Colonic mucosa (tissue), 4 donors: Measurements from ENCODE around the gene KLF1. TPM values are rescaled to one million over a fixed set of nuclear protein-coding genes. Genes with fewer than 3 reads are reported as not detected.
"Not testable (repeated sequence)": the region's sequence is repeated elsewhere in the genome, so short reads cannot be mapped to it uniquely, and the experiment has no call there.

Experiments
- DNase-seq: peaks from one replicate; pipeline ENCODE4 v3.0.0-alpha.2; 2020
- H3K27ac ChIP-seq: fragments of 200-600 bp; one replicate; pipeline ENCODE4 v1.8.0; 2021
- H3K27me3 ChIP-seq: fragments of 200-600 bp; one replicate; pipeline ENCODE4 v1.8.0; 2021
- H3K36me3 ChIP-seq: fragments of 200-600 bp; one replicate; pipeline ENCODE4 v1.8.0; 2021
- H3K4me1 ChIP-seq: fragments of 200-600 bp; one replicate; pipeline ENCODE4 v1.8.0; 2021; ENCODE audit warnings: mild to moderate bottlenecking
- H3K4me3 ChIP-seq: fragments of 200-600 bp; one replicate; pipeline ENCODE4 v1.8.0; 2021
- H3K9ac ChIP-seq, 2 donors: one replicate each; pipeline ENCODE4 v1.7.0; 2013; ENCODE audit warnings: control low read depth in 2 of 2, low read depth in 2 of 2, low read length in 2 of 2
- H3K9me3 ChIP-seq: fragments of 200-600 bp; one replicate; pipeline ENCODE4 v1.8.0; 2021
- CTCF ChIP-seq: fragments of 200-600 bp; IDR thresholded peaks from one replicate; pipeline ENCODE4 v1.8.0; 2022; ENCODE audit warnings: antibody characterized with exemption, mild to moderate bottlenecking
- intact Hi-C: fragments of 100-400 bp; cut with DNase I; formaldehyde crosslinking; loops from one replicate; pipeline ENCODE4 v1.14.1; 2022
- total RNA-seq, 2 donors: library from RNA; stranded (reverse); fragmentation: NEBNext Ultra II Directional in 1 of 2; extraction: Animal tissue kit (Norgen Biotek cat#: 25700) in 1 of 2; gene quantifications; one replicate each; pipeline ENCODE4 v1.2.1, GENCODE V29; 2021
- donor health status: healthy.
- donor health status: DM: no; HTN: no; CAD: no.
- donor health status: DM: no; HTN: no; CAD: no.

Gene KLF1
- total RNA-seq, 2 donors from 2014 or later: 0.25 TPM; not detected in 1

GRCh38 chr19:12930002-12930645 is 43.1 kb upstream of the KLF1 start:
- Histone ChIP-seq H3K4me3 (no peak overlapping the region), H3K4me1 (peaks cover 6% of the 10 kb centered on the region), H3K27ac (no peak overlapping the region), H3K9ac (no peak overlapping the region), H3K36me3 (no peaks in the 10 kb centered on the region), H3K27me3 (no peaks in the 10 kb centered on the region), H3K9me3 (no peaks in the 10 kb centered on the region)
- intact Hi-C loops: no loop called here
- TF ChIP-seq CTCF: no peak
- DNase-seq: no peak

GRCh38 chr19:12924621-12925310 is 37.8 kb upstream of the KLF1 start:
- no peaks in the 10 kb centered on the region for H3K9me3 ChIP-seq
- no peak overlapping the region for H3K27ac ChIP-seq
- intact Hi-C loops: no loop called here
- H3K9ac ChIP-seq: no peak overlapping the region
- no peaks in the 10 kb centered on the region for H3K4me1 ChIP-seq
- H3K4me3 ChIP-seq: no peak overlapping the region
- TF ChIP-seq CTCF: no peak
- no peaks in the 10 kb centered on the region for H3K27me3 ChIP-seq
- peaks cover 11% of the 10 kb centered on the region for H3K36me3 ChIP-seq
- no peak for DNase-seq

- Histone ChIP-seq H3K9ac (no peak overlapping the region), H3K27ac (no peak overlapping the region), H3K4me1 (no peaks in the 10 kb centered on the region), H3K36me3 (peaks cover 11% of the 10 kb centered on the region), H3K4me3 (no peak overlapping the region), H3K27me3 (no peaks in the 10 kb centered on the region), H3K9me3 (no peaks in the 10 kb centered on the region)
- DNase-seq: no peak
- intact Hi-C loops: no loop called here
- TF ChIP-seq CTCF: no peak
Measured at GRCh38 chr19:12922959-12923358, 36.0 kb upstream of the KLF1 start.

- intact Hi-C loops: no loop called here
- peak; percentile 25 for DNase-seq
- Histone ChIP-seq H3K9ac (no peak overlapping the region), H3K27ac (no peak overlapping the region), H3K27me3 (no peaks in the 10 kb centered on the region), H3K9me3 (no peaks in the 10 kb centered on the region), H3K4me1 (no peaks in the 10 kb centered on the region), H3K36me3 (peaks cover 11% of the 10 kb centered on the region), H3K4me3 (no peak overlapping the region)
- no peak for TF ChIP-seq CTCF
Measured at GRCh38 chr19:12921047-12921446, 34.0 kb upstream of the KLF1 start.

- Histone ChIP-seq H3K9ac (no peak overlapping the region), H3K27me3 (no peaks in the 10 kb centered on the region), H3K4me3 (no peak overlapping the region), H3K9me3 (no peaks in the 10 kb centered on the region), H3K4me1 (no peaks in the 10 kb centered on the region), H3K27ac (no peak overlapping the region), H3K36me3 (peaks cover 6% of the 10 kb centered on the region)
- intact Hi-C loops: loop anchor here (2.0 kb wide), 1 partner anchor 27 kb away; the partner anchor contains the start of gene RAD23A
- DNase-seq: no peak
- TF ChIP-seq CTCF: no peak
Measured at GRCh38 chr19:12918253-12918652, 31.3 kb upstream of the KLF1 start.

GRCh38 chr19:12915860-12916259 is 28.9 kb upstream of the KLF1 start:
- H3K4me1 ChIP-seq, DNase-seq, H3K27me3 ChIP-seq, H3K9ac ChIP-seq, H3K4me3 ChIP-seq, H3K27ac ChIP-seq, intact Hi-C loops, H3K36me3 ChIP-seq, H3K9me3 ChIP-seq: not testable (repeated sequence)
